ENCODE measurements around the gene ACTR8. TPM values are rescaled to one million over a fixed set of nuclear protein-coding genes. Genes with fewer than 3 reads are reported as not detected.

The ACTR8 gene
- total and polyA plus RNA-seq, 2 of the 13 experiments (the other 11 are each of a cell fraction or from before 2014, with no cell fraction given): 15.5 to 29.0 TPM

GRCh38 chr3:53835257-53835656, 46.7 kb downstream of the ACTR8 start:
- Histone ChIP-seq H3K4me3 (replicated peaks in 1 of 3; ENCODE audit: insufficient read depth in 1 of 3, low read depth in 2 of 3, low read length in 3 of 3) (no peak overlapping the region), H3K9ac (ENCODE audit: insufficient read depth, low read depth, low read length) (no peak overlapping the region), H3K9me3 (ENCODE audit: low read length) (no peaks in the 10 kb centered on the region), H3K27me3 (ENCODE audit: control insufficient read depth in 1 of 2, insufficient read depth in 2 of 2, low read length in 2 of 2) (no peaks in the 10 kb centered on the region), H3K79me2 (ENCODE audit: insufficient read depth, low read length) (peaks cover 92% of the 10 kb centered on the region), H3K4me2 (ENCODE audit: low read depth, low read length) (no peak overlapping the region), H3K36me3 (replicated peaks in 1 of 2; ENCODE audit: control insufficient read depth in 1 of 2, insufficient read depth in 2 of 2, low read length in 2 of 2) (peaks cover 44 to 77% of the 10 kb centered on the region in 2 experiments), H4K20me1 (ENCODE audit: insufficient read depth, low read length) (peaks cover 46% of the 10 kb centered on the region), H3K4me1 (ENCODE audit: insufficient read depth, low read length) (peaks cover 89% of the 10 kb centered on the region), H2AFZ (ENCODE audit: low read length) (no peak overlapping the region), H3K27ac (ENCODE audit: extremely low read length, insufficient read depth, low read length) (no peak overlapping the region)
- 86% methylated on average over 1 of the region's 1 CpG for WGBS (ENCODE audit: low lambda C conversion rate)
- in situ Hi-C loops (cut with HindIII; ENCODE audit: extremely low pct_ligation_motif_present, low pct_unique_long_range_greater_than_20kb) (no loop called here), intact Hi-C loops (cut with micrococcal nuclease; ENCODE audit: unreplicated experiment) (no loop called here)
- ChIA-PET POLR2A (interaction anchor here (9.0 kb wide), 1 partner anchor 8 kb away, joined by 71 read pairs; no protein-coding TSS in a partner anchor), CTCF (ENCODE audit: low intra/inter-chr PET ratio, low total read pairs) (no interaction called here)
- no peak for ATAC-seq
- BruUV-seq (replicated peaks): no TSS peak
- no peak for FAIRE-seq
- no peak for DNase-seq (ENCODE audit: low spot score)
- TF ChIP-seq RAD21 (CRISPR knock-in tag; IDR thresholded peaks at IDR 0.05) (no peak), MBNL3 (CRISPR knock-in tag; conservative IDR thresholded peaks at IDR 0.05) (no peak), ZNF331 (CRISPR knock-in tag; IDR thresholded peaks at IDR 0.05) (no peak), ZBED4 (CRISPR knock-in tag; IDR thresholded peaks at IDR 0.05; ENCODE audit: borderline replicate concordance) (no peak), FOXO4 (CRISPR knock-in tag; conservative IDR thresholded peaks at IDR 0.05) (no peak), MYPOP (CRISPR knock-in tag; IDR thresholded peaks at IDR 0.05) (no peak), ZNF598 (CRISPR knock-in tag; IDR thresholded peaks at IDR 0.05; ENCODE audit: borderline replicate concordance) (no peak), FOXA3 (CRISPR knock-in tag; IDR thresholded peaks at IDR 0.05) (no peak), XBP1 (CRISPR knock-in tag; IDR thresholded peaks at IDR 0.05) (no peak), SP2 (CRISPR knock-in tag; IDR thresholded peaks at IDR 0.05) (no peak), ZNF512B (CRISPR knock-in tag; IDR thresholded peaks at IDR 0.05; ENCODE audit: borderline replicate concordance) (no peak)

All from HepG2 (cell line).